ENCODE measurements around the gene CLDN24. TPM values are rescaled to one million over a fixed set of nuclear protein-coding genes. Genes with fewer than 3 reads are reported as not detected.

The CLDN24 gene
- total RNA-seq, 1 experiment from 2014 or later, result not detected

- no peak overlapping the region for H3T11ph ChIP-seq (ENCODE audit: low read length)
- no peak overlapping the region for H4K8ac ChIP-seq (replicated peaks; ENCODE audit: insufficient read length, low read depth, low read length)
- H3K4ac ChIP-seq (ENCODE audit: low read depth, low read length), result no peak overlapping the region
- DNase-seq, result no peak
- Mint-ChIP-seq H3K27ac (no peak overlapping the region), H3K27me3 (ENCODE audit: low read depth) (no peaks in the 10 kb centered on the region; the same call in 1 of the 2 replicates), H3K4me1 (peaks cover 3 to 4% of the 10 kb centered on the region in 2 experiments; a peak in 2 of 4 replicates), H3K36me3 (ENCODE audit: insufficient read depth in 1 of 3, low read depth in 3 of 3) (0 out of 7 replicates have a peak, but pooled peaks cover 0 to 1% (median 0%) of the 10 kb centered on the region in 3 experiments), H3K9me3 (no peaks in the 10 kb centered on the region), H3K4me3 (no peak overlapping the region)
- H2AFZ ChIP-seq (ENCODE audit: low read length), result no peak overlapping the region
- no peaks in the 10 kb centered on the region for H3K4me1 ChIP-seq (ENCODE audit: insufficient read depth, low read length)
- no peak for TF ChIP-seq CTCF (conservative IDR thresholded peaks at IDR 0.05)
- no peak overlapping the region for H3K56ac ChIP-seq (ENCODE audit: insufficient read length, low read depth, low read length)
- no peak overlapping the region for H3K14ac ChIP-seq (ENCODE audit: insufficient read depth, low read length)
- no peak overlapping the region for H3K27ac ChIP-seq (ENCODE audit: insufficient read length, low read depth, low read length)
- H4K20me1 ChIP-seq (ENCODE audit: control insufficient read depth, insufficient read depth, insufficient read length), result no peaks in the 10 kb centered on the region
- H4K5ac ChIP-seq (ENCODE audit: insufficient read length, low read depth, low read length), result no peak overlapping the region
- H3K23me2 ChIP-seq (ENCODE audit: insufficient read length, low read depth, low read length, poor library complexity, severe bottlenecking), result no peaks in the 10 kb centered on the region
- no peak overlapping the region for H3K23ac ChIP-seq (ENCODE audit: insufficient read length, low read depth, low read length)
- H3K9ac ChIP-seq (ENCODE audit: extremely low read depth, insufficient read length, low read length), result no peak overlapping the region
- H3K4me2 ChIP-seq (ENCODE audit: insufficient read depth, insufficient read length, low read length), result no peak overlapping the region
- no peak overlapping the region for H2BK20ac ChIP-seq (ENCODE audit: low read depth, low read length, poor library complexity, severe bottlenecking)
- no peak overlapping the region for H2BK120ac ChIP-seq (ENCODE audit: low read depth, low read length, poor library complexity, severe bottlenecking)
- no peak overlapping the region for H2BK15ac ChIP-seq (ENCODE audit: low read depth, low read length)
- no peaks in the 10 kb centered on the region for H3K79me1 ChIP-seq (ENCODE audit: insufficient read depth, low read depth, low read length, poor library complexity, severe bottlenecking)
- no peak overlapping the region for H4K91ac ChIP-seq (ENCODE audit: insufficient read length, low read depth, low read length)
- H2BK12ac ChIP-seq (ENCODE audit: insufficient read length, low read depth, low read length), result no peak overlapping the region
- no CpG with 5 or more reads among the region's 5 CpGs for WGBS (ENCODE audit: extremely low coverage, insufficient read length, low lambda C conversion rate)
- H2AK5ac ChIP-seq (ENCODE audit: insufficient read length, low read length), result no peak overlapping the region
- H3K18ac ChIP-seq (ENCODE audit: insufficient read length, low read depth, low read length), result no peak overlapping the region
- H3K79me2 ChIP-seq (ENCODE audit: insufficient read depth, low read length), result no peaks in the 10 kb centered on the region
- no peaks in the 10 kb centered on the region for H3K27me3 ChIP-seq (ENCODE audit: insufficient read depth, low read length)
- no peaks in the 10 kb centered on the region for H3K9me3 ChIP-seq (ENCODE audit: control insufficient read depth, low read depth, low read length)
- no peak overlapping the region for H2BK5ac ChIP-seq (ENCODE audit: insufficient read length, low read length)
Observed at GRCh38 chr4:183352546-183352945, 30.3 kb upstream of the CLDN24 start.
